Right atrium auricular region (tissue), 2 donors: ENCODE results near the gene DNHD1. TPM values are rescaled to one million over a fixed set of nuclear protein-coding genes. Genes with fewer than 3 reads are reported as not detected.

Experiments used
- DNase-seq: peaks from one replicate; pipeline ENCODE4 v3.0.0-alpha.2; 2019; ENCODE audit warnings: low spot score
- H3K27ac ChIP-seq, 2 donors: fragments of 200-600 bp; sonication (generic); 1 replicate in 1 of 2; 2 replicates in 1 of 2; pipeline ENCODE4 v1.5.1; 2016 to 2019
- H3K27me3 ChIP-seq, 2 donors: fragments of 200-600 bp; sonication (generic); one replicate each; pipeline versions ENCODE4 v1.5.1 to v1.6.0; 2017 to 2019
- H3K36me3 ChIP-seq: fragments of 200-600 bp; sonication (generic); one replicate; pipeline ENCODE4 v1.5.1; 2016
- H3K4me1 ChIP-seq, 2 donors: fragments of 200-600 bp; sonication (generic); one replicate each; pipeline versions ENCODE4 v1.5.1 to v1.6.0; 2017 to 2019
- H3K4me3 ChIP-seq, 2 donors: fragments of 200-600 bp; sonication (generic); 1 replicate in 1 of 2; 2 replicates in 1 of 2; pipeline ENCODE4 v1.5.1; 2017 to 2019; ENCODE audit warnings: mild to moderate bottlenecking in 1 of 2, moderate library complexity in 1 of 2
- H3K9me3 ChIP-seq, 2 donors: fragments of 200-600 bp; sonication (generic); one replicate each; pipeline ENCODE4 v1.5.1; 2019
- CTCF ChIP-seq, 2 donors: fragments of 200-600 bp; sonication (generic); IDR thresholded peaks; one replicate each; pipeline ENCODE4 v1.5.1; 2019; ENCODE audit warnings: antibody characterized with exemption in 2 of 2
- total RNA-seq, 2 donors: library from RNA; depleted of rRNA; stranded (reverse); fragments of >200 nt; gene quantifications; one replicate each; pipeline ENCODE4 v1.1.0, GENCODE V29; 2016

The DNHD1 gene
- total RNA-seq, 2 donors from 2014 or later = 4.4 to 4.8 TPM

DNA sequence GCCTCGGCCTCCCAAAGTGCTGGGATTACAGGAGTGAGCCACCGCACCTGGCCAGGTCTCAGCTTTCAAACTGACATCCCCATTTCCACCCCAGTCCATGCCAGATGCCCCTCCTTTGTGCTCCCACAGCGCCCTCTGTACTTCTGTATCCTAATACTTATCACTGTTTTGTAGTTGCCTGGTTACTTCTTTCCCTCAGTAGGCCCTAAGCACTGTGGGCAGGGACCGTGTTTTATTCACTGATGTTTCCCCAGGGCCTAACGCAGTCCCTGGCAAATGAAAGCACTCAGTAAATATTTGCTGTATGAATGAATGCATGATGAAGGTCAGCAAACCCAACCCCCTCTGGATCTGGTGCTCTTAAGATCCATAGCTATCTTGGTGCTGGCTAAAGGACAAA, 21.1 kb upstream of the DNHD1 start:
- Histone ChIP-seq H3K27ac (no peak overlapping the region), H3K9me3 (no peaks in the 10 kb centered on the region), H3K4me3 (no peak overlapping the region), H3K27me3 (no peaks in the 10 kb centered on the region), H3K36me3 (peaks cover 26% of the 10 kb centered on the region), H3K4me1 (peaks cover 0 to 36% of the 10 kb centered on the region in 2 donors)
- TF ChIP-seq CTCF (IDR thresholded peaks at IDR 0.05) = no peak
- DNase-seq = no peak

- Histone ChIP-seq H3K36me3 (peaks cover 26% of the 10 kb centered on the region), H3K4me1 (peaks cover 0 to 37% of the 10 kb centered on the region in 2 donors), H3K27ac (no peak overlapping the region), H3K4me3 (no peak overlapping the region), H3K27me3 (no peaks in the 10 kb centered on the region), H3K9me3 (no peaks in the 10 kb centered on the region)
- DNase-seq = no peak
- TF ChIP-seq CTCF (IDR thresholded peaks at IDR 0.05) = no peak
Observed at GRCh38 chr11:6476571-6476970, 20.5 kb upstream of the DNHD1 start.

- no peaks in the 10 kb centered on the region for H3K9me3 ChIP-seq
- peaks cover 41% of the 10 kb centered on the region for H3K36me3 ChIP-seq
- no peak for TF ChIP-seq CTCF (IDR thresholded peaks at IDR 0.05)
Observed at GRCh38 chr11:6480299-6480914, 16.7 kb upstream of the DNHD1 start.

DNA sequence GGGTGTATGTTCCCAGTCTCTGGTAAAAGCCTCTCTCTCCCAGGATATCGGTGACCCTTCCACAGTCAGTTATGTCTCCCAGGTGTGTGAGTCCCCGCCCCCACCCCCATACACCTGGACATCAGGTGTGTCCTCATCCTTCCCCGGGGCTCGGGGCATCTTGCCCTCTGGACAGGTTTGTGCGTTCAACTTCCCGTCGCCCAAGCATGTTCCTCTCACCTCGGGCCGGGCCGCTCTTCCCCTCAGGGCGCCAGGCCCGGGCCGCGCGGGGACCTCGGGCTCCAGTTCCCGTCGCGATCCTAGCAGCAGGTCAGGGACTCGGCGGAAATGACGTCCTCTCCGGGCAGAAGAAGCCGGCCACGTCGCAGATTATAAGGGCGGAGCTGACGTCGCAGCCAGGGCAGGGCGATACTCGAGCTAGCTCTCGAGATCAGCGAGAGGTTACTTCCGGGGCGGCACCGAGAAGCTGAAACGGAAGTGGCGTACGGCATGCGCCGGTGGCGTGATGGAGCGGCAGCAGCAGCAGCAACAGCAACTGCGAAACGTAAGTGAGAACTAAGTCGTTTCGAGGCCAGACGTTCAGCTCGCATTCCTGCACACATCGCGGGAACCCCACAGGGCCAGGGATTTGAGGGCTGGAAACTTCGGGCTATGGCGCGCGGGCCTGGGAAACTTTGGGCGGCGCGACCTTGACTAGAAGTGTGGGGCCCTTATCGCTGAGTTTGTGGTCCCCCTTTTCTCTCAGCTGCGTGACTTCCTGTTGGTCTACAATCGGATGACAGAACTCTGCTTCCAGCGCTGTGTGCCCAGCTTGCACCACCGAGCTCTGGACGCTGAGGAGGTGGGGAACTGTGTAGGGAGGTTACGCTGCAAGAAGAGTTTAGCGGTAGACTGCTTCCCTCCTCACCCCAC, 15.8 kb upstream of the DNHD1 start, which contains the start of the genes ARFIP2 and TIMM10B:
TSS of gene ARFIP2 (minus strand) at position 320 of the 912 bp plus-strand sequence. CDS start 910 bp downstream, outside the sequence.
TSS of gene TIMM10B (plus strand) at position 490 of the 912 bp plus-strand sequence. CDS start at position 506, 16 bp downstream.
- no peaks in the 10 kb centered on the region for H3K27me3 ChIP-seq
- TF ChIP-seq CTCF (IDR thresholded peaks at IDR 0.05) = no peak

More at GRCh38 chr11:6480299-6480914, 16.7 kb upstream of the DNHD1 start:
- peak overlapping the region; percentile 90 to 94 for H3K27ac ChIP-seq
- H3K27me3 ChIP-seq = no peaks in the 10 kb centered on the region
- peak overlapping the region; percentile 65 to 70 for H3K4me3 ChIP-seq
- no peak for DNase-seq
- H3K4me1 ChIP-seq = peaks cover 0 to 31% of the 10 kb centered on the region in 2 donors

GRCh38 chr11:6481924-6482275, 15.2 kb upstream of the DNHD1 start:
- Histone ChIP-seq H3K27ac (peak overlapping the region; percentile 90 to 94), H3K4me3 (peak overlapping the region; percentile 65 to 70), H3K4me1 (peaks cover 0 to 31% of the 10 kb centered on the region in 2 donors), H3K27me3 (no peaks in the 10 kb centered on the region), H3K36me3 (peaks cover 48% of the 10 kb centered on the region), H3K9me3 (no peaks in the 10 kb centered on the region)
- DNase-seq = no peak
- TF ChIP-seq CTCF (IDR thresholded peaks at IDR 0.05) = no peak

More for the DNA sequence above, 15.8 kb upstream of the DNHD1 start, which contains the start of the genes ARFIP2 and TIMM10B:
- peak within 1 kb of the TSS; percentile 90 to 94 for H3K27ac ChIP-seq
- H3K4me3 ChIP-seq = peak within 1 kb of the TSS; percentile 65 to 70
- peaks cover 0 to 31% of the 10 kb centered on the region in 2 donors for H3K4me1 ChIP-seq
- DNase-seq = peak; percentile 99
- H3K9me3 ChIP-seq = no peaks in the 10 kb centered on the region
- peaks cover 47% of the 10 kb centered on the region for H3K36me3 ChIP-seq
